Muscle layer of colon (tissue), 2 donors: ENCODE data around the gene VTI1A.

Experiments
- H3K27ac ChIP-seq: one replicate; pipeline ENCODE4 v1.7.0; 2013; ENCODE audit warnings: low read depth, mild to moderate bottlenecking, low read length, moderate library complexity
- H3K27me3 ChIP-seq, 2 donors: one replicate each; pipeline ENCODE4 v1.7.0; 2013; ENCODE audit warnings: low read length in 2 of 2, mild to moderate bottlenecking in 2 of 2; ENCODE audit not compliant: insufficient read depth in 2 of 2, control insufficient read depth in 1 of 2
- H3K36me3 ChIP-seq: one replicate; pipeline ENCODE4 v1.7.0; 2013; ENCODE audit warnings: mild to moderate bottlenecking, low read length; ENCODE audit not compliant: insufficient read depth
- H3K4me1 ChIP-seq: one replicate; pipeline ENCODE4 v1.7.0; 2013; ENCODE audit warnings: mild to moderate bottlenecking, low read length; ENCODE audit not compliant: insufficient read depth
- H3K4me3 ChIP-seq, 2 donors: one replicate each; pipeline ENCODE4 v1.7.0; 2013; ENCODE audit warnings: low read length in 2 of 2, low read depth in 1 of 2, mild to moderate bottlenecking in 1 of 2, moderate library complexity in 1 of 2
- H3K9ac ChIP-seq: one replicate; pipeline ENCODE4 v1.7.0; 2013; ENCODE audit warnings: low read length
- H3K9me3 ChIP-seq: one replicate; pipeline ENCODE4 v1.7.0; 2013; ENCODE audit warnings: mild to moderate bottlenecking, low read length
- donor health status: abdominal sarcoma.
- donor health status: Adenocarcinoma of cecum.

VTI1A gene

GRCh38 chr10:112510384-112510783, 63.4 kb downstream of the VTI1A start:
- H3K27me3 ChIP-seq, result no peaks in the 10 kb centered on the region
- H3K9me3 ChIP-seq, result no peaks in the 10 kb centered on the region
- no peaks in the 10 kb centered on the region for H3K4me1 ChIP-seq
- no peak overlapping the region for H3K27ac ChIP-seq
- no peak overlapping the region for H3K4me3 ChIP-seq
- no peaks in the 10 kb centered on the region for H3K36me3 ChIP-seq
- H3K9ac ChIP-seq, result no peak overlapping the region

GRCh38 chr10:112512294-112512693, 65.3 kb downstream of the VTI1A start:
- no peak overlapping the region for H3K9ac ChIP-seq

GRCh38 chr10:112515126-112515525, 68.1 kb downstream of the VTI1A start:
- Histone ChIP-seq H3K27me3 (no peaks in the 10 kb centered on the region), H3K9ac (no peak overlapping the region), H3K4me3 (no peak overlapping the region), H3K9me3 (no peaks in the 10 kb centered on the region), H3K27ac (no peak overlapping the region), H3K4me1 (no peaks in the 10 kb centered on the region), H3K36me3 (no peaks in the 10 kb centered on the region)

More at GRCh38 chr10:112512294-112512693, 65.3 kb downstream of the VTI1A start:
- no peaks in the 10 kb centered on the region for H3K36me3 ChIP-seq
- H3K4me3 ChIP-seq, result no peak overlapping the region
- H3K4me1 ChIP-seq, result no peaks in the 10 kb centered on the region
- H3K27ac ChIP-seq, result no peak overlapping the region
- no peaks in the 10 kb centered on the region for H3K9me3 ChIP-seq
- no peaks in the 10 kb centered on the region for H3K27me3 ChIP-seq

- Histone ChIP-seq H3K4me1 (no peaks in the 10 kb centered on the region), H3K27me3 (no peaks in the 10 kb centered on the region), H3K9me3 (no peaks in the 10 kb centered on the region), H3K27ac (no peak overlapping the region), H3K4me3 (no peak overlapping the region), H3K9ac (no peak overlapping the region), H3K36me3 (no peaks in the 10 kb centered on the region)
Observed at GRCh38 chr10:112515852-112516251, 68.8 kb downstream of the VTI1A start.

- Histone ChIP-seq H3K4me3 (no peak overlapping the region), H3K27me3 (no peaks in the 10 kb centered on the region), H3K27ac (no peak overlapping the region), H3K9me3 (no peaks in the 10 kb centered on the region), H3K9ac (no peak overlapping the region), H3K4me1 (no peaks in the 10 kb centered on the region), H3K36me3 (no peaks in the 10 kb centered on the region)
Observed at GRCh38 chr10:112517451-112517862, 70.4 kb downstream of the VTI1A start.

GRCh38 chr10:112519133-112519761, 72.2 kb downstream of the VTI1A start:
- H3K27ac ChIP-seq, result no peak overlapping the region
- no peaks in the 10 kb centered on the region for H3K27me3 ChIP-seq
- no peaks in the 10 kb centered on the region for H3K4me1 ChIP-seq
- H3K4me3 ChIP-seq, result no peak overlapping the region
- H3K9ac ChIP-seq, result no peak overlapping the region
- no peaks in the 10 kb centered on the region for H3K36me3 ChIP-seq
- no peaks in the 10 kb centered on the region for H3K9me3 ChIP-seq

- no peaks in the 10 kb centered on the region for H3K36me3 ChIP-seq
Observed at GRCh38 chr10:112520914-112521313, 73.9 kb downstream of the VTI1A start.

GRCh38 chr10:112524641-112525040, 77.6 kb downstream of the VTI1A start:
- H3K27me3 ChIP-seq, result no peaks in the 10 kb centered on the region
- H3K27ac ChIP-seq, result no peak overlapping the region
- no peaks in the 10 kb centered on the region for H3K9me3 ChIP-seq
- no peak overlapping the region for H3K4me3 ChIP-seq
- H3K9ac ChIP-seq, result no peak overlapping the region
- no peaks in the 10 kb centered on the region for H3K36me3 ChIP-seq
- H3K4me1 ChIP-seq, result no peaks in the 10 kb centered on the region

More at GRCh38 chr10:112520914-112521313, 73.9 kb downstream of the VTI1A start:
- Histone ChIP-seq H3K27ac (no peak overlapping the region), H3K27me3 (no peaks in the 10 kb centered on the region), H3K9me3 (no peaks in the 10 kb centered on the region), H3K4me1 (no peaks in the 10 kb centered on the region), H3K9ac (no peak overlapping the region), H3K4me3 (no peak overlapping the region)

GRCh38 chr10:112525200-112525599, 78.2 kb downstream of the VTI1A start:
- no peaks in the 10 kb centered on the region for H3K36me3 ChIP-seq
- no peaks in the 10 kb centered on the region for H3K27me3 ChIP-seq
- no peak overlapping the region for H3K27ac ChIP-seq
- no peaks in the 10 kb centered on the region for H3K4me1 ChIP-seq
- no peak overlapping the region for H3K9ac ChIP-seq
- no peak overlapping the region for H3K4me3 ChIP-seq
- H3K9me3 ChIP-seq, result no peaks in the 10 kb centered on the region

GRCh38 chr10:112526139-112526538, 79.1 kb downstream of the VTI1A start:
- Histone ChIP-seq H3K9ac (no peak overlapping the region), H3K27ac (no peak overlapping the region), H3K4me1 (no peaks in the 10 kb centered on the region), H3K4me3 (no peak overlapping the region), H3K9me3 (no peaks in the 10 kb centered on the region), H3K36me3 (no peaks in the 10 kb centered on the region), H3K27me3 (no peaks in the 10 kb centered on the region)

GRCh38 chr10:112526906-112527305, 79.9 kb downstream of the VTI1A start:
- no peaks in the 10 kb centered on the region for H3K36me3 ChIP-seq
- no peak overlapping the region for H3K9ac ChIP-seq
- H3K27ac ChIP-seq, result no peak overlapping the region
- H3K27me3 ChIP-seq, result no peaks in the 10 kb centered on the region
- no peaks in the 10 kb centered on the region for H3K9me3 ChIP-seq
- H3K4me1 ChIP-seq, result no peaks in the 10 kb centered on the region
- no peak overlapping the region for H3K4me3 ChIP-seq

GRCh38 chr10:112528235-112528634, 81.2 kb downstream of the VTI1A start:
- Histone ChIP-seq H3K27ac (no peak overlapping the region), H3K36me3 (no peaks in the 10 kb centered on the region), H3K9me3 (no peaks in the 10 kb centered on the region), H3K9ac (no peak overlapping the region), H3K27me3 (no peaks in the 10 kb centered on the region), H3K4me3 (no peak overlapping the region), H3K4me1 (no peaks in the 10 kb centered on the region)
